ENCODE results near the gene LRRC14B. TPM values are rescaled to one million over a fixed set of nuclear protein-coding genes. Genes with fewer than 3 reads are reported as not detected.
"Not testable (repeated sequence)": the region's sequence is repeated elsewhere in the genome, so short reads cannot be mapped to it uniquely, and the experiment has no call there.

Gene LRRC14B
- total RNA-seq, 1 experiment from 2014 or later: not detected

GRCh38 chr5:159448-160172, 31.7 kb upstream of the LRRC14B start:
- no peak for DNase-seq (ENCODE audit: extremely low read depth, low read depth)

GRCh38 chr5:160173-160510, 31.2 kb upstream of the LRRC14B start:
- DNase-seq (ENCODE audit: extremely low read depth, low read depth): no peak

- DNase-seq (ENCODE audit: extremely low read depth, low read depth): no peak
These were observed 30.1 kb upstream of the LRRC14B start for GRCh38 chr5:160921-161802.

GRCh38 chr5:161803-162110, 29.5 kb upstream of the LRRC14B start:
- DNase-seq (ENCODE audit: extremely low read depth, low read depth): no peak

DNA sequence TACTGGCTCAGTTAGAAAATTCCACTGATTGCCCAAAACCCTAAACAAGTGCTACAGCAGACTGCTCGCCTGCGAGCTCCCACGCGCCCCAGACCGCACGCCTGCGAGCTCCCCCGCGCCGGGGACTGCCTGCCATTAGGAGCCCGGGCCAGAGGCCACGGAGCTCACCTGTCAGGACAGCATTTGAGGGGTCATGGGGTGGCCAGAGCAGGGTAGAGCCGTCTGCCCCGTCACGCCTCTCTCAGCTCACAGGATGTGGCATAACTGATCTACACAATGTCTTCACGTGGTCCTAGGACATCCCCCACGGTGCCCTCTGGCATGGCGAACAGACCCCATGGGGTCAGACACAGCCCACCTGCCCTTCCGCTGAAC, 29.1 kb upstream of the LRRC14B start:
- no peak for DNase-seq (ENCODE audit: extremely low read depth, low read depth)

- DNase-seq (ENCODE audit: extremely low read depth, low read depth): no peak
These were observed 28.5 kb upstream of the LRRC14B start for GRCh38 chr5:162565-163337.

DNA sequence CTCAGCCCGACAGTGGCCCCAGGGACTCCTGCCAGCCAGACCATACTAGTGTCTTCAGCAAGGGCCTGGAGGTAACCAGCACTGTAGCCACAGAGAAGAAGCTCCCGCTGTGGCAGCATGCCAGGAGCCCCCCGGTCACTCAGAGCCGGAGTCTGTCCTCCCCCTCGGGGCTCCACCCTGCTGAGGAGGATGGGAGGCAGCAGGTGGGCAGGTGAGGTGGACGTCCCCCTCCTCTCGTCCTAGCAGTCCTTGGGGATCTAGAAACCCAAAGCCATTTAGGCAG, 28.0 kb upstream of the LRRC14B start:
- DNase-seq (ENCODE audit: extremely low read depth, low read depth): no peak

- no peak for DNase-seq (ENCODE audit: extremely low read depth, low read depth)
These were observed 27.5 kb upstream of the LRRC14B start for GRCh38 chr5:163841-164240.

GRCh38 chr5:164244-164643, 27.1 kb upstream of the LRRC14B start:
- peak; percentile 42 for DNase-seq (ENCODE audit: extremely low read depth, low read depth)

GRCh38 chr5:164783-165182, 26.5 kb upstream of the LRRC14B start:
- not testable (repeated sequence) for DNase-seq (ENCODE audit: extremely low read depth, low read depth)

- no peak for DNase-seq (ENCODE audit: extremely low read depth, low read depth)
These were observed 24.6 kb upstream of the LRRC14B start for GRCh38 chr5:166441-167372.

DNA sequence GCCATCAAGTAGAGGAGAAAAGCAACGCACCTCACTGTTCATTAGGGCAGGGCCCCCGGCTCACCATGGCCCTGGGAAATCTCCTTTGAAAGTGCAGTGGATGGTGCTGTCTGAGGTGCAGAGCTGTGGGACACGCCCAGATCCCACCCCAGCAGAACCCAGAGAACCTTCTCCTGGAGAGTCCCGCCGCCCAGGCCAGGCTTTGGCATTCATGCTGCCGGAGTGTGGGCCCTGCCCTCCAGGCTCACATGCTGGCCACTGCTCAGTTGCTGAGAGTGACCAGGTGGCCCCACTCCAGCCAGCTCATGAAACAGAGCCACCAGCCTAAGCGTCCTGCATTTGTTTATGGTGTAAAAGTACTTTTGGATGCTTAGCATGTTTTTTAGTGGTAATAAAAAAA, 23.8 kb upstream of the LRRC14B start:
- DNase-seq (ENCODE audit: extremely low read depth, low read depth): no peak

DNA sequence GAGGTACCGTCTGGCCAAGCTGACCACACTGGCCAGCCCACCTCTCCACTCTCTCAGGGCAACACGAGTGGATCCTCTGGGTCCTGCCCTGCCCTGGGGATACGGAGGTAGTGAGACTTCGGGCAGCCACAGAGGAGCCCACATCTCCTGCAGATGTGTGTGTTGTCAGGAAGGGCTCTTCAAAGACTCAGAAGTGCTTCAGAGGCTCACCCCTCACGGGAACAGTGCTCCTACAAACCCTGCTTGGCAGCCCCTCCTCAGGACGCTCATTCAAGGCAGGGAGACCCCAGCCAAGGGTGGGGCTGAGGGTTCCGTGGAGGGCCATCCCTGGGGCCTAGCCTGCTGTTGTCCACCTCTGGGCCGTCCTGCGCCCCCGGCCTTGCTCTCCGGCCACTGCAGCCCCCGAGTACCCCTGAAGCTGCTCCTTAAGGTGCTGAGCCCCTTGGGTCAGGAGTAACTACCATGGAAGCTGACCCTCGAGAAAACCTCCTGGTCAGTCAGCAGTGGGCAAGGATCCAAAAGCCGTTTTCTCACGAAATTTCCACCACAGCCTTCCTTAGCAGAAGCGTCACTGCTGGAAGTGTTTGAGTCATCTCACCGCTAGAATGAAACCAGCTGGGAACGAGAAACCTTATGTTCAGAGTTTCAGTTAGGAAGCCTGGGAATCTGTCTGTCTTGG, 23.2 kb upstream of the LRRC14B start:
- DNase-seq (ENCODE audit: extremely low read depth, low read depth): no peak

DNA sequence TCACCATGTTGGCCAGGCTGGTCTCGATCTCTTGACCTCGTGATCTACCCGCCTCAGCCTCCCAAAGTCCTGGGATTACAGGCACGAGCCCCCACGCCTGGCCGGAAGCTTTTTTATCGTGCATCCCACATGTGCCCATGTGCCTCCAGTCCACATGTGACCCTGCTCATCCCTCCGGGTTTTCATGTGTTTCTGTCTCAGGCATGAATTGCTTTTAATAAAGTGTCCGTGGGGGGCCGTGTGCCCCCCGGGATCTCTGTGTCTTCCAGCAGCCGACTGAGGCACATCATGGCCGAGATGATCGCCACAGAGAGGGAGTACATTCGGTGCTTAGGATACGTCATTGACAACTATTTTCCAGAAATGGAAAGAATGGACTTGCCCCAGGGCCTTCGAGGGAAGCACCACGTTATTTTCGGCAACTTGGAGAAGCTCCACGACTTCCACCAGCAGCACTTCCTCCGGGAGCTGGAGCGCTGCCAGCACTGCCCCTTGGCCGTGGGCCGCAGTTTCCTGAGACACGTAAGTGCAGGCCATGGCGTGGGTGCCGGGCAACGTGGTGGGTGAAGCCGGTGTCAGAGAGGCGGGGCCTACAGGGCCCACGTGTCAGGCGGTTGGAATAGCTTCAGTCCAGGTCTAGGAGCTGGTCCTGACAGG, 22.1 kb upstream of the LRRC14B start:
- no peak for DNase-seq (ENCODE audit: extremely low read depth, low read depth)

DNA sequence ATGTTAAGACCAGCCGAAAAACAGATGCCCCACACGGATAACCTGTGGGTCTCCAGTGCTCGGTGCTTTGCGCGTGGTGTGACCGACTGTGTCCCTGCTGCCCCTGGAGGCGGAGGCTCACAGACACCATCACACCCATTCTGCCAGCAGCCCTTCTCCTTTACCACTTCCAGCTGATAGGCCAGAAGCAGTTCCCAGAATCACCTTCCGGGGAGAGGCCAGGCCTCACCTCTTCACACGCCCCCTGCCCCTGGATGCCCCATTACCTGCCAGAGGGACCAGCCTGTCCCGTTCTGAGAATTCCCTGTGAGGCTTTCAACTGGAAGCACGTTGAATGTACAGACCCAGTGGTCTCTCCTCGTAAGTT, 21.6 kb upstream of the LRRC14B start:
- DNase-seq (ENCODE audit: extremely low read depth, low read depth): no peak

DNA sequence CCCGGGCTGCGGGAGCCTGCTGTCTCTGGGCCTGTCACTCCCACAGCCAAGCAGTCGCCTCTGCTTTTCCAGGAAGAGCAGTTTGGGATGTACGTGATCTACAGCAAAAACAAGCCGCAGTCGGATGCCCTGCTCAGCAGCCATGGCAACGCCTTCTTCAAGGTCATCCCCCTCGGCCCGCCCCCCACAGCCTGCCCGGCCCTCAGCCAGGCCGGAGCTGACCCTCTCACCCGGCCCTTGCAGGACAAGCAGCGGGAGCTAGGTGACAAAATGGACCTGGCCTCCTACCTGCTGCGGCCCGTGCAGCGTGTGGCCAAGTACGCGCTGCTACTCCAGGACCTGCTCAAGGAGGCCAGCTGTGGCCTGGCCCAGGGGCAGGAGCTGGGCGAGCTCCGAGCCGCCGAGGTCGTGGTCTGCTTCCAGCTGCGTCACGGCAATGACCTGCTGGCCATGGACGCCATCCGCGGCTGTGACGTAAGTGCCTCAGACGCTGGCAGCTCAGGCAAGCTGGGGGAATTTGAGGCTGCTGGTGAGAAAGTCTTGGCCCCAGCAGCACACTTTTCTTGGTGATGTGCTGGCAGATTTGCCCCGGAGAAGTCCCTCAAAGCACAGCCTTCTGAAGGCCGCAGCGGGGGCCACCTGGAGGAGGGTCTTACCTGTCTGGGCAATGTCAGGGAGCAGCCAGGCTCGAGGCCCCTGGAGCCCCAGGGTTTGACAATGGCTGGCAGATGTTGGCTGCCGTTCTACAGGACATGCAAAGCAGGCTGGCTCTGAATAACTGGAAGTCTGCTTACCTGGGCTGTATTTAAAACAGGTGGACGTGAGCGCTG, 20.1 kb upstream of the LRRC14B start:
- no peak for DNase-seq (ENCODE audit: extremely low read depth, low read depth)

GRCh38 chr5:171801-172331, 19.4 kb upstream of the LRRC14B start:
- DNase-seq (ENCODE audit: extremely low read depth, low read depth): no peak

- DNase-seq (ENCODE audit: extremely low read depth, low read depth): no peak
These were observed 18.9 kb upstream of the LRRC14B start for GRCh38 chr5:172421-172820.

DNA sequence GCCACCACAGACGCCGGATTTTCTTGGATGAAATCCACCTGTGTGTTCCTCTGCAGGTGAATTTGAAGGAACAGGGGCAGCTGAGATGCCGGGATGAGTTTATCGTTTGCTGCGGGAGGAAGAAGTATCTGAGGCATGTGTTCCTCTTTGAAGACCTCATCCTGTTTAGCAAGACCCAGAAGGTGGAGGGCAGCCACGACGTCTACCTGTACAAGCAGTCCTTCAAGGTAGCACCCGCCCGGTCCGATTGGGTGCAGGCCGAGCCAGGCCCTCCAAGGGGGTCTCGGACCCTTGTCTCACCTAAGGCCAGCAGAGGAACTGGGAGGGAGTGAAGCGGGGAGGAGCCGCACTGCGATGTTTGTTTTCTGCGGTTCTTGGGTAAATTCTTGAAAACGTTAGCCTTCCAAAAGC, 18.4 kb upstream of the LRRC14B start:
- no peak for DNase-seq (ENCODE audit: extremely low read depth, low read depth)
